ENCODE measurements around the gene ZNF438.

GRCh38 chr10:31031558-31032257, at the start of gene ZNF438:
- peak; percentile 39 to 85 (median 68) for TF ChIP-seq CTCF (IDR thresholded peaks at IDR 0.05)
- TF ChIP-seq POLR2A (IDR thresholded peaks at IDR 0.05) = peak in 1 of 2 donors; percentile 79
